CD14-positive monocyte (primary cell): ENCODE measurements around the gene TEKTIP1. TPM values are rescaled to one million over a fixed set of nuclear protein-coding genes. Genes with fewer than 3 reads are reported as not detected.

Experiments
- DNase-seq, 3 donors: peaks; one replicate each; pipeline ENCODE4 v3.0.0-alpha.2; 2011 to 2022
- H2AFZ ChIP-seq: 2 replicates; pipeline ENCODE4 v1.6.0; 2012; ENCODE audit warnings: mild to moderate bottlenecking, low read depth, low read length, inconsistent platforms; ENCODE audit not compliant: insufficient read depth, poor library complexity, severe bottlenecking
- H3K27ac ChIP-seq, 2 donors: 1 replicate in 1 of 2; 2 replicates in 1 of 2; pipeline ENCODE4 v1.5.1; 2012 to 2013; ENCODE audit warnings: low read length in 2 of 2, control low read depth in 1 of 2, inconsistent platforms in 1 of 2, low read depth in 1 of 2, mild to moderate bottlenecking in 1 of 2
- H3K27me3 ChIP-seq, 2 donors: one replicate each; pipeline versions ENCODE4 v1.6.0 to v1.6.1; 2011 to 2013; ENCODE audit warnings: low read length in 2 of 2; ENCODE audit not compliant: control insufficient read depth in 2 of 2, insufficient read depth in 2 of 2
- H3K36me3 ChIP-seq, 2 donors: replicated peaks in 1 of 2; 1 replicate in 1 of 2; 2 replicates in 1 of 2; pipeline versions ENCODE4 v1.5.1 to v1.6.1; 2012 to 2013; ENCODE audit warnings: low read length in 2 of 2, control low read depth in 1 of 2, inconsistent platforms in 1 of 2, mild to moderate bottlenecking in 1 of 2; ENCODE audit not compliant: insufficient read depth in 2 of 2, control insufficient read depth in 1 of 2
- H3K4me1 ChIP-seq, 2 donors: 1 replicate in 1 of 2; 2 replicates in 1 of 2; pipeline versions ENCODE4 v1.5.1 to v1.6.1; 2012 to 2013; ENCODE audit warnings: low read length in 2 of 2, control low read depth in 1 of 2, inconsistent platforms in 1 of 2, mild to moderate bottlenecking in 1 of 2, moderate library complexity in 1 of 2; ENCODE audit not compliant: insufficient read depth in 2 of 2, control insufficient read depth in 1 of 2
- H3K4me2 ChIP-seq: replicated peaks from 2 replicates; pipeline ENCODE3; 2012; ENCODE audit warnings: low read length, moderate library complexity, mild to moderate bottlenecking; ENCODE audit not compliant: poor library complexity, severe bottlenecking; ENCODE audit errors: extremely low read depth
- H3K4me3 ChIP-seq, 3 experiments: fragments of 200-600 bp in 1 of 3; sonication (generic) in 1 of 3; replicated peaks in 1 of 3; 1 replicate in 2 of 3; 2 replicates in 1 of 3; pipeline ENCODE4 v1.5.1; 2011 to 2013; ENCODE audit warnings: low read length in 3 of 3, mild to moderate bottlenecking in 3 of 3, control low read depth in 2 of 3, low read depth in 2 of 3, inconsistent platforms in 1 of 3, moderate library complexity in 1 of 3
- H3K79me2 ChIP-seq: 2 replicates; pipeline ENCODE4 v1.6.0; 2012; ENCODE audit warnings: mild to moderate bottlenecking, control low read depth, inconsistent platforms, low read length, moderate library complexity; ENCODE audit not compliant: insufficient read depth
- H3K9ac ChIP-seq: 2 replicates; pipeline ENCODE4 v1.6.0; 2017; ENCODE audit warnings: low read length, mild to moderate bottlenecking; ENCODE audit not compliant: insufficient read depth, poor library complexity, severe bottlenecking
- H3K9me3 ChIP-seq, 2 donors: replicated peaks in 1 of 2; 1 replicate in 1 of 2; 2 replicates in 1 of 2; pipeline versions ENCODE4 v1.5.1 to v1.6.1; 2012 to 2013; ENCODE audit warnings: low read length in 2 of 2, control low read depth in 1 of 2; ENCODE audit not compliant: control insufficient read depth in 1 of 2, insufficient read depth in 1 of 2
- H4K20me1 ChIP-seq: 2 replicates; pipeline ENCODE4 v1.6.0; 2012; ENCODE audit warnings: mild to moderate bottlenecking, low read length, control low read depth, moderate library complexity; ENCODE audit not compliant: insufficient read depth
- H3K27ac Mint-ChIP-seq, 7 donors: one replicate each; pipeline ENCODE4 v1.8.0; 2020; ENCODE audit warnings: mild to moderate bottlenecking in 7 of 7, mixed read lengths in 7 of 7, moderate library complexity in 6 of 7, inconsistent platforms in 2 of 7
- H3K27me3 Mint-ChIP-seq, 3 donors: one replicate each; pipeline ENCODE4 v1.8.0; 2021 to 2022; ENCODE audit warnings: low read depth in 3 of 3, mild to moderate bottlenecking in 3 of 3, mixed read lengths in 3 of 3, moderate library complexity in 3 of 3, inconsistent platforms in 1 of 3
- H3K36me3 Mint-ChIP-seq, 2 donors: one replicate each; pipeline ENCODE4 v1.8.0; 2020; ENCODE audit warnings: mixed read lengths in 2 of 2, inconsistent platforms in 1 of 2, mild to moderate bottlenecking in 1 of 2
- H3K4me1 Mint-ChIP-seq: one replicate; pipeline ENCODE4 v1.8.0; 2020; ENCODE audit warnings: mild to moderate bottlenecking, mixed read lengths
- H3K4me3 Mint-ChIP-seq, 2 donors: one replicate each; pipeline ENCODE4 v1.8.0; 2020; ENCODE audit warnings: mild to moderate bottlenecking in 2 of 2, mixed read lengths in 2 of 2, moderate library complexity in 1 of 2
- H3K9me3 Mint-ChIP-seq, 7 donors: one replicate each; pipeline ENCODE4 v1.8.0; 2020 to 2022; ENCODE audit warnings: mixed read lengths in 7 of 7, mild to moderate bottlenecking in 6 of 7, moderate library complexity in 6 of 7, inconsistent platforms in 2 of 7
- WGBS: methylation state at CpG from one replicate; pipeline ENCODE4 v1.1.5; 2013; ENCODE audit warnings: missing lambda C conversion rate; ENCODE audit not compliant: insufficient coverage; 5-methylcytosine and 5-hydroxymethylcytosine counted together
- intact Hi-C, 2 donors: fragments of 100-400 bp; cut with micrococcal nuclease; formaldehyde crosslinking; loops; one replicate each; pipeline versions ENCODE4 v1.15.0 to v1.15.1; 2023
- polyA plus RNA-seq, 3 donors: library from polyadenylated mRNA; depleted of rRNA in 1 of 3; unstranded in 2 of 3; stranded (reverse) in 1 of 3; fragments of 300-500 nt in 2 of 3; fragments of >200 nt in 1 of 3; fragmentation: Illumina TruSeq in 2 of 3; gene quantifications; 1 replicate in 2 of 3; 2 replicates in 1 of 3; pipeline ENCODE4 v1.2.3, GENCODE V29; 2012 to 2021
- TF ChIP-seq, protein P1 (sequence below): fragments of 200-600 bp; IDR thresholded peaks from one replicate; pipeline ENCODE4 v1.8.0; 2022; ENCODE audit warnings: antibody characterized with exemption, mild to moderate bottlenecking

The TEKTIP1 gene
- polyA plus RNA-seq, 3 donors = 1.8 TPM; not detected in 2

DNA sequence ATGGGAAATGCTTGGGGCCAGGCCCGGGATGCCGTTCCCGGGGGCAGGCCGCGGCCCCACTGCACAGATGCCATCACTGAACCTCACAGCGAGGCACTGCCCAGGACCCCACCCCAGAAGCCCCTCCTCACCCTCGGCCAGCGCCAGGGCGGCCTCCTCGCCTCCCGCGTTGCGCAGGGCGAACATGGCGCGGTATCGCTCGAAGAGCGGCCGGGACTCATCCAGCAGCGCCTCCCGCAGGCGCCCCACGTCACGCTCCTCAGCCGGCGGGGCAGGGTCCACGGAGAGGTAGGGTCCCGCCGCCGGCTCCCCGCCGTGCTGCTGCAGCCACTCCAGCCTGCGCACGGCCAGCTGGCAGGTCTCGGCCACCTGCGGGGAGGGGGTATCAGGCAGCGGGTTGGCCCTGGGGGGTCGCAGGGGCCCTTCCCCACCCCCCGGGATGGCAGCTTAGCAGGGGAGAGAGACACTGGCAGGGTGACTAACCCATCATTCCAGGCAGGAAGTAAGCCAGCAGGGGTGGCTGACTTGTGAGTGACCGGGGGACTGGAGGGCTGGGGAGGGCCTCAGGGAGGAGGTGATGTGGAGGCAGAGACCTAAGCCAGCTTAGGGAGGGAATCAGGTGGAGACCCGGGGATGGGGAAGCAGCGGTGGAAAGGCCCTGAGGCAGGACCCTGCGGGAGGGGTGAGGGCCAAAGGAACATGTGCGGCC, 46.7 kb upstream of the TEKTIP1 start:
- Histone ChIP-seq H3K4me2 (no peak overlapping the region), H3K9me3 (no peaks in the 10 kb centered on the region), H3K9ac (no peak overlapping the region), H2AFZ (no peak overlapping the region), H3K4me3 (no peak overlapping the region), H3K79me2 (no peaks in the 10 kb centered on the region), H3K4me1 (no peaks in the 10 kb centered on the region), H3K36me3 (peaks cover 36 to 63% of the 10 kb centered on the region in 2 donors), H4K20me1 (no peaks in the 10 kb centered on the region), H3K27me3 (no peaks in the 10 kb centered on the region), H3K27ac (no peak overlapping the region)
- TF ChIP-seq, protein P1, sequence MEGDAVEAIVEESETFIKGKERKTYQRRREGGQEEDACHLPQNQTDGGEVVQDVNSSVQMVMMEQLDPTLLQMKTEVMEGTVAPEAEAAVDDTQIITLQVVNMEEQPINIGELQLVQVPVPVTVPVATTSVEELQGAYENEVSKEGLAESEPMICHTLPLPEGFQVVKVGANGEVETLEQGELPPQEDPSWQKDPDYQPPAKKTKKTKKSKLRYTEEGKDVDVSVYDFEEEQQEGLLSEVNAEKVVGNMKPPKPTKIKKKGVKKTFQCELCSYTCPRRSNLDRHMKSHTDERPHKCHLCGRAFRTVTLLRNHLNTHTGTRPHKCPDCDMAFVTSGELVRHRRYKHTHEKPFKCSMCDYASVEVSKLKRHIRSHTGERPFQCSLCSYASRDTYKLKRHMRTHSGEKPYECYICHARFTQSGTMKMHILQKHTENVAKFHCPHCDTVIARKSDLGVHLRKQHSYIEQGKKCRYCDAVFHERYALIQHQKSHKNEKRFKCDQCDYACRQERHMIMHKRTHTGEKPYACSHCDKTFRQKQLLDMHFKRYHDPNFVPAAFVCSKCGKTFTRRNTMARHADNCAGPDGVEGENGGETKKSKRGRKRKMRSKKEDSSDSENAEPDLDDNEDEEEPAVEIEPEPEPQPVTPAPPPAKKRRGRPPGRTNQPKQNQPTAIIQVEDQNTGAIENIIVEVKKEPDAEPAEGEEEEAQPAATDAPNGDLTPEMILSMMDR = no peak
- no peak overlapping the region for H3K4me3 Mint-ChIP-seq
- DNase-seq = no peak
- peaks cover 38 to 52% of the 10 kb centered on the region in 2 donors for H3K36me3 Mint-ChIP-seq
- intact Hi-C loops = no loop called here
- H3K27ac Mint-ChIP-seq = no peak overlapping the region
- no peaks in the 10 kb centered on the region for H3K4me1 Mint-ChIP-seq
- H3K9me3 Mint-ChIP-seq = no peaks in the 10 kb centered on the region
- peaks cover 1 to 5% (median 2%) of the 10 kb centered on the region in 3 donors for H3K27me3 Mint-ChIP-seq
- 97% methylated on average over 32 of the region's 45 CpGs for WGBS

- TF ChIP-seq, protein P1 = no peak
- H3K9ac ChIP-seq = no peak overlapping the region
- H3K4me1 ChIP-seq = no peaks in the 10 kb centered on the region
- no peak overlapping the region for H3K27ac ChIP-seq
- no peak for DNase-seq
- H3K36me3 Mint-ChIP-seq = peaks cover 39 to 58% of the 10 kb centered on the region in 2 donors
- no peaks in the 10 kb centered on the region for H3K27me3 ChIP-seq
- no peak overlapping the region for H3K4me3 ChIP-seq
- no peak overlapping the region for H2AFZ ChIP-seq
- no peak overlapping the region for H3K27ac Mint-ChIP-seq
- peaks cover 0 to 1% (median 0%) of the 10 kb centered on the region in 7 donors for H3K9me3 Mint-ChIP-seq
- intact Hi-C loops = no loop called here
- H3K36me3 ChIP-seq = peaks cover 36 to 65% of the 10 kb centered on the region in 2 donors
- peaks cover 2% of the 10 kb centered on the region for H3K79me2 ChIP-seq
- no peak overlapping the region for H3K4me3 Mint-ChIP-seq
- H4K20me1 ChIP-seq = no peaks in the 10 kb centered on the region
- H3K4me2 ChIP-seq = no peak overlapping the region
- H3K27me3 Mint-ChIP-seq = peaks cover 1 to 5% (median 2%) of the 10 kb centered on the region in 3 donors
- H3K9me3 ChIP-seq = no peaks in the 10 kb centered on the region
- 98% methylated on average over 13 of the region's 16 CpGs for WGBS
- H3K4me1 Mint-ChIP-seq = no peaks in the 10 kb centered on the region
Measured at GRCh38 chr19:3492919-3493318, 46.1 kb upstream of the TEKTIP1 start.
